NB4 (cell line): Measurements from ENCODE around the gene PCDHGC5.

Source experiments
- DNase-seq: peaks from one replicate; pipeline ENCODE4 v3.0.0; 2010; ENCODE audit warnings: low read depth
- H3K4me3 ChIP-seq: one replicate; pipeline ENCODE4 v1.5.1; 2011; ENCODE audit warnings: mild to moderate bottlenecking, low read depth, low read length, moderate library complexity
- CTCF ChIP-seq: IDR thresholded peaks from one replicate; pipeline ENCODE4 v1.5.1; 2012; ENCODE audit warnings: low read depth, low read length
- MAX ChIP-seq: IDR thresholded peaks from 2 replicates; pipeline ENCODE4 v1.6.1; 2011; ENCODE audit warnings: low read depth, low read length
- MYC ChIP-seq: IDR thresholded peaks from 2 replicates; pipeline ENCODE4 v1.6.1; 2011; ENCODE audit warnings: low read depth, low read length
- POLR2A ChIP-seq: IDR thresholded peaks from 2 replicates; pipeline ENCODE4 v1.6.1; 2011; ENCODE audit warnings: mild to moderate bottlenecking; ENCODE audit not compliant: insufficient read length; ENCODE audit errors: extremely low read depth

Gene PCDHGC5

GRCh38 chr5:141510160-141510559 lies 21.3 kb downstream of the PCDHGC5 start:
- DNase-seq: peak; percentile 12
- no peak for TF ChIP-seq MAX
- no peak for TF ChIP-seq MYC
- TF ChIP-seq POLR2A: no peak
- no peak for TF ChIP-seq CTCF
- H3K4me3 ChIP-seq: no peak overlapping the region

GRCh38 chr5:141510850-141511601 lies 22.1 kb downstream of the PCDHGC5 start:
- no peak for TF ChIP-seq MAX
- TF ChIP-seq POLR2A: no peak
- TF ChIP-seq MYC: no peak
- no peak for TF ChIP-seq CTCF
- peak; percentile 24 for DNase-seq
- H3K4me3 ChIP-seq: no peak overlapping the region

- no peak for DNase-seq
- no peak for TF ChIP-seq MAX
- TF ChIP-seq MYC: no peak
- TF ChIP-seq CTCF: no peak
- no peak for TF ChIP-seq POLR2A
- no peak overlapping the region for H3K4me3 ChIP-seq
These were observed 23.0 kb downstream of the PCDHGC5 start for GRCh38 chr5:141511771-141512325.

- peak; percentile 70 for DNase-seq
- TF ChIP-seq CTCF (peak; percentile 65), MYC (no peak)
- no peak overlapping the region for H3K4me3 ChIP-seq
These were observed 23.6 kb downstream of the PCDHGC5 start for GRCh38 chr5:141512390-141512910.

- DNase-seq: peak; percentile 16
- H3K4me3 ChIP-seq: no peak overlapping the region
- TF ChIP-seq MAX: no peak
- TF ChIP-seq CTCF: no peak
- TF ChIP-seq POLR2A: no peak
- no peak for TF ChIP-seq MYC
These were observed 24.2 kb downstream of the PCDHGC5 start for GRCh38 chr5:141512911-141513626.
